ENCODE data around the gene AEBP1. TPM values are rescaled to one million over a fixed set of nuclear protein-coding genes. Genes with fewer than 3 reads are reported as not detected.

AEBP1 gene
- total and polyA plus RNA-seq, 9 donors, result 137 to 563 (median 283) TPM

DNA sequence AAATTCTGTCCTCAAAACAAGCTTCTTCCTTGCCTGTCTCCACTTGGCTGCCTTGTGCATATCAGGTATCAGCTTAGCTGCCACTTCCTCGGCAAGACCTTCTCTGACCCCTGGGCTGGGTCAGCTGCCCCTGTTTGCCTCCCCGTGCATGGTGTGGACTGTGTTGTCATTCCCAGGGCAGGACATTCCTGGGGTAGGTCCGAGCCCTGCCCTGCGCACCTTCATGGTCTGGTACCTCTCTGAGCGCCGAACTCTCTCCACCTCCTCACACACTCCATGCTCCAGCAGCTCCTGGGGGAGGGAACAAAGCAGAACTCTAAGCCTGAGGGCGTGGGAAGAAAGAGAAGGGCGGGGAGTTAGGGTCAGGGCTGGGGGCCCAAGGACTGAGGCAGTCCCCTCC, 25.6 kb upstream of the AEBP1 start:
- Histone ChIP-seq H3K9me3 (no peaks in the 10 kb centered on the region), H3K27me3 (no peaks in the 10 kb centered on the region), H3K4me3 (no peak overlapping the region), H3K27ac (no peak overlapping the region), H3K36me3 (no peaks in the 10 kb centered on the region), H3K4me1 (ENCODE audit: insufficient read depth) (peaks cover 6% of the 10 kb centered on the region)
- WGBS, 3 donors, result 80 to 83% (median 80%) methylated on average over 8 of the region's 8 CpGs
- TF ChIP-seq EP300 (IDR thresholded peaks at IDR 0.05) (no peak), POLR2A (IDR thresholded peaks at IDR 0.05) (no peak)
- TF ChIP-seq, protein P1, sequence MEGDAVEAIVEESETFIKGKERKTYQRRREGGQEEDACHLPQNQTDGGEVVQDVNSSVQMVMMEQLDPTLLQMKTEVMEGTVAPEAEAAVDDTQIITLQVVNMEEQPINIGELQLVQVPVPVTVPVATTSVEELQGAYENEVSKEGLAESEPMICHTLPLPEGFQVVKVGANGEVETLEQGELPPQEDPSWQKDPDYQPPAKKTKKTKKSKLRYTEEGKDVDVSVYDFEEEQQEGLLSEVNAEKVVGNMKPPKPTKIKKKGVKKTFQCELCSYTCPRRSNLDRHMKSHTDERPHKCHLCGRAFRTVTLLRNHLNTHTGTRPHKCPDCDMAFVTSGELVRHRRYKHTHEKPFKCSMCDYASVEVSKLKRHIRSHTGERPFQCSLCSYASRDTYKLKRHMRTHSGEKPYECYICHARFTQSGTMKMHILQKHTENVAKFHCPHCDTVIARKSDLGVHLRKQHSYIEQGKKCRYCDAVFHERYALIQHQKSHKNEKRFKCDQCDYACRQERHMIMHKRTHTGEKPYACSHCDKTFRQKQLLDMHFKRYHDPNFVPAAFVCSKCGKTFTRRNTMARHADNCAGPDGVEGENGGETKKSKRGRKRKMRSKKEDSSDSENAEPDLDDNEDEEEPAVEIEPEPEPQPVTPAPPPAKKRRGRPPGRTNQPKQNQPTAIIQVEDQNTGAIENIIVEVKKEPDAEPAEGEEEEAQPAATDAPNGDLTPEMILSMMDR (IDR thresholded peaks at IDR 0.05), result no peak
- intact Hi-C loops (cut with DNase I), result loop anchor here in 2 of 4 donors (5.0 kb wide), 2 partner anchors 44 to 114 kb away; partner anchors contain the start of gene POLD2 (in 1 of the 2)
- peak in 2 of 5 donors; percentile 21 to 24 for DNase-seq

- H3K27ac ChIP-seq, result no peak overlapping the region
- H3K4me3 ChIP-seq, result no peak overlapping the region
- TF ChIP-seq POLR2A (IDR thresholded peaks at IDR 0.05) (no peak), EP300 (IDR thresholded peaks at IDR 0.05) (no peak)
- TF ChIP-seq, protein P1 (IDR thresholded peaks at IDR 0.05), result no peak
- H3K36me3 ChIP-seq, result no peaks in the 10 kb centered on the region
- intact Hi-C loops (cut with DNase I), result loop anchor here in 3 of 4 donors (2.0 to 5.0 kb wide), 3 partner anchors 25 to 113 kb away; partner anchors contain the start of genes POLD2 (in 2 of the 3) and AEBP1 (in 1 of the 3)
- H3K27me3 ChIP-seq, result no peaks in the 10 kb centered on the region
- peak in 2 of 5 donors; percentile 16 to 31 for DNase-seq
- WGBS, 3 donors, result 76 to 84% (median 81%) methylated on average over 11 of the region's 11 CpGs
- H3K4me1 ChIP-seq (ENCODE audit: insufficient read depth), result peaks cover 10% of the 10 kb centered on the region
- H3K9me3 ChIP-seq, result no peaks in the 10 kb centered on the region
Measured at GRCh38 chr7:44079331-44080021, 24.7 kb upstream of the AEBP1 start.

DNA sequence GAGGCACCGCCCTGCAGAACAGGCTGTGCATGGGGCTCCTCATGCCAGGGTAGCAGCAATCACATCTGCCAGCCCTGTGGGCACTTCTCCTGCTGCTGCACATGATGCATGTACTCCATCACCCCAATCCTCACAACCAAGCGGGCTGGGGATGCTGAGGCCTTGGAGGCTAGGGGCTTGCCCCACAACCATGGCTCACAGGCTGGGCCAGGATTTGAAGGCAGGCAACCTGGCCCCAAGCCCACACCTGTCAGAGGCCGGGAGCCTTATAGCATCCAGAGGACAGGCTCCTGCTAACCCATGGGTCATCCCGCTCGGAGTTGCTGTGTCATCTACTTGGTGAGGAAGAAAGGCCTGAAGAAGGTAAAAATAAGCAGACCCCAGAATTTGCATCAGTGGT, 24.0 kb upstream of the AEBP1 start:
- TF ChIP-seq POLR2A (IDR thresholded peaks at IDR 0.05) (no peak), EP300 (IDR thresholded peaks at IDR 0.05) (no peak)
- TF ChIP-seq, protein P1 (IDR thresholded peaks at IDR 0.05), result no peak
- H3K27me3 ChIP-seq, result no peaks in the 10 kb centered on the region
- DNase-seq, result peak in 1 of 5 donors; percentile 41
- H3K4me1 ChIP-seq (ENCODE audit: insufficient read depth), result peaks cover 10% of the 10 kb centered on the region
- intact Hi-C loops (cut with DNase I), result loop anchor here in 1 of 4 donors (2.0 to 5.0 kb wide), 2 partner anchors 25 to 42 kb away; partner anchors contain the start of genes AEBP1 and POLD2
- WGBS, 3 donors, result 92 to 93% (median 92%) methylated on average over 5 of the region's 5 CpGs
- no peaks in the 10 kb centered on the region for H3K9me3 ChIP-seq
- no peak overlapping the region for H3K4me3 ChIP-seq
- no peaks in the 10 kb centered on the region for H3K36me3 ChIP-seq
- H3K27ac ChIP-seq, result no peak overlapping the region

- Histone ChIP-seq H3K27ac (no peak overlapping the region), H3K36me3 (no peaks in the 10 kb centered on the region), H3K4me3 (no peak overlapping the region), H3K27me3 (no peaks in the 10 kb centered on the region), H3K9me3 (no peaks in the 10 kb centered on the region), H3K4me1 (ENCODE audit: insufficient read depth) (peaks cover 12% of the 10 kb centered on the region)
- TF ChIP-seq, protein P1 (IDR thresholded peaks at IDR 0.05), result no peak
- TF ChIP-seq EP300 (IDR thresholded peaks at IDR 0.05), result no peak
- intact Hi-C loops (cut with DNase I), result loop anchor here in 1 of 4 donors (2.0 to 5.0 kb wide), 2 partner anchors 24 to 42 kb away; partner anchors contain the start of genes AEBP1 and POLD2
- DNase-seq, result no peak
- WGBS, 3 donors, result 67 to 82% (median 71%) methylated on average over 11 of the region's 11 CpGs
Measured at GRCh38 chr7:44080686-44081265, 23.4 kb upstream of the AEBP1 start.
